HCT116 (cell line): ENCODE results near the gene FAM118A. TPM values are rescaled to one million over a fixed set of nuclear protein-coding genes. Genes with fewer than 3 reads are reported as not detected.

ENCODE experiments used
- ATAC-seq: fragments of 200-7000 bp; cut with Tn5 transposase; 2 replicates; pipeline ENCODE4 v1.9.1; 2020; ENCODE audit warnings: mild to moderate bottlenecking, moderate library complexity
- BruUV-seq: library from RNA; stranded (reverse); fragments of 400-500 nt; replicated peaks from 2 replicates; lab custom pipeline; 2021; lab: Mats Ljungman, UMichigan
- CTCF ChIA-PET: fragments of 300-600 bp; sonication (Branson Sonifier 250); formaldehyde crosslinking; loops from one replicate; lab custom pipeline; 2021; ENCODE audit warnings: antibody characterized with exemption; lab: Charles Lee
- POLR2A ChIA-PET: fragments of 300-600, 350-600 bp; sonication (Branson Sonifier 250); formaldehyde crosslinking; loops from one replicate; lab custom pipeline; 2021; ENCODE audit warnings: antibody characterized with exemption; lab: Charles Lee
- RAD21 ChIA-PET, 2 experiments: fragments of 300-600 bp; sonication (Branson Sonifier 250); formaldehyde crosslinking; loops; one replicate each; lab custom pipeline; 2023; ENCODE audit warnings: low total read pairs in 2 of 2; ENCODE audit not compliant: uncharacterized antibody in 2 of 2, unreplicated experiment in 2 of 2, low non-redundant PET in 1 of 2; lab: Charles Lee
- DNase-seq: peaks from one replicate; pipeline ENCODE4 v3.0.0-alpha.2; 2010; ENCODE audit warnings: low read depth, low spot score
- H2AFZ ChIP-seq: fragments of 200-600 bp; shearing (Covaris generic), sonication (generic); 2 replicates; pipeline ENCODE4 v1.6.1; 2017; ENCODE audit warnings: low read depth, mixed run types, mixed read lengths, antibody characterized with exemption, low read length; ENCODE audit not compliant: poor library complexity, severe bottlenecking
- H3K27ac ChIP-seq: 2 replicates; pipeline ENCODE4 v1.5.1; 2012; ENCODE audit warnings: low read depth, low read length
- H3K27me3 ChIP-seq: fragments of 200-600 bp; sonication (generic); 2 replicates; pipeline ENCODE4 v1.6.1; 2016; ENCODE audit warnings: mixed run types, low read length, mixed read lengths; ENCODE audit not compliant: insufficient read depth
- H3K36me3 ChIP-seq, 2 experiments: fragments of 200-500 bp in 1 of 2; fragments of 200-600 bp in 1 of 2; sonication (Bioruptor generic) in 1 of 2; sonication (generic) in 1 of 2; 2 replicates each; pipeline versions ENCODE4 v1.5.1 to v1.6.1; 2014 to 2016; ENCODE audit warnings: low read length in 2 of 2, inconsistent platforms in 1 of 2, mixed read lengths in 1 of 2, mixed run types in 1 of 2; ENCODE audit not compliant: insufficient read depth in 2 of 2, control insufficient read depth in 1 of 2
- H3K4me1 ChIP-seq, 2 experiments: fragments of 200-600 bp in 1 of 2; sonication (generic) in 1 of 2; 2 replicates each; pipeline versions ENCODE4 v1.5.1 to v1.6.1; 2012 to 2017; ENCODE audit warnings: low read length in 2 of 2, inconsistent platforms in 1 of 2, mild to moderate bottlenecking in 1 of 2, mixed read lengths in 1 of 2, mixed run types in 1 of 2, moderate library complexity in 1 of 2; ENCODE audit not compliant: insufficient read depth in 2 of 2, control insufficient read depth in 1 of 2
- H3K4me2 ChIP-seq: fragments of 200-600 bp; sonication (generic); 2 replicates; pipeline ENCODE4 v1.6.1; 2017; ENCODE audit warnings: mixed run types, low read length, mixed read lengths
- H3K4me3 ChIP-seq, 2 experiments: fragments of 200-600 bp in 1 of 2; sonication (generic) in 1 of 2; replicated peaks in 1 of 2; 2 replicates each; pipeline ENCODE4 v1.5.1; 2011 to 2016; ENCODE audit warnings: low read length in 2 of 2, control low read depth in 1 of 2, low read depth in 1 of 2, mild to moderate bottlenecking in 1 of 2, mixed read lengths in 1 of 2, mixed run types in 1 of 2
- H3K79me2 ChIP-seq: fragments of 200-600 bp; sonication (generic); 2 replicates; pipeline ENCODE4 v1.6.1; 2017; ENCODE audit warnings: mild to moderate bottlenecking, mixed run types, low read length, moderate library complexity, mixed read lengths; ENCODE audit not compliant: insufficient read depth
- H3K9ac ChIP-seq: fragments of 200-600 bp; sonication (generic); 2 replicates; pipeline ENCODE4 v1.6.1; 2016; ENCODE audit warnings: low read length, mixed read lengths
- H3K9me2 ChIP-seq: fragments of 200-600 bp; sonication (generic), shearing (Covaris generic); 2 replicates; pipeline ENCODE4 v1.6.1; 2017; ENCODE audit warnings: mixed run types, mild to moderate bottlenecking, moderate library complexity; ENCODE audit not compliant: insufficient read depth
- H3K9me3 ChIP-seq, 2 experiments: fragments of 200-500 bp in 1 of 2; fragments of 200-600 bp in 1 of 2; sonication (Bioruptor generic) in 1 of 2; sonication (generic) in 1 of 2; 2 replicates each; pipeline ENCODE4 v1.6.1; 2014 to 2017; ENCODE audit warnings: low read length in 2 of 2, mixed read lengths in 2 of 2, inconsistent platforms in 1 of 2, low read depth in 1 of 2, mild to moderate bottlenecking in 1 of 2, mixed run types in 1 of 2, moderate library complexity in 1 of 2; ENCODE audit not compliant: control insufficient read depth in 1 of 2, insufficient read depth in 1 of 2
- H4K20me1 ChIP-seq: fragments of 200-600 bp; sonication (generic), shearing (Covaris generic); 2 replicates; pipeline ENCODE4 v1.6.1; 2017; ENCODE audit warnings: mixed run types, mild to moderate bottlenecking, moderate library complexity; ENCODE audit not compliant: insufficient read depth
- CBX3 ChIP-seq: IDR thresholded peaks from 2 replicates; pipeline ENCODE4 v1.6.1; 2012; ENCODE audit warnings: low read depth
- CEBPB ChIP-seq: IDR thresholded peaks from 2 replicates; pipeline ENCODE4 v1.6.1; 2012; ENCODE audit warnings: low read depth
- ELF1 ChIP-seq: IDR thresholded peaks from 2 replicates; pipeline ENCODE4 v1.6.1; 2012; ENCODE audit warnings: low read depth, borderline replicate concordance
- EZH2 ChIP-seq: fragments of 200-600 bp; sonication (generic); IDR thresholded peaks from 2 replicates; pipeline ENCODE4 v1.6.1; 2017; ENCODE audit warnings: antibody characterized with exemption, mixed run types
- EZH2phosphoT487 ChIP-seq: fragments of 200-600 bp; IDR thresholded peaks from 2 replicates; pipeline ENCODE4 v1.6.1; 2018; ENCODE audit warnings: antibody characterized with exemption, borderline replicate concordance
- FOSL1 ChIP-seq: IDR thresholded peaks from 2 replicates; pipeline ENCODE4 v1.6.1; 2012; ENCODE audit warnings: low read depth
- POLR2A ChIP-seq: IDR thresholded peaks from 2 replicates; pipeline ENCODE4 v1.7.0; 2011; ENCODE audit warnings: borderline replicate concordance; ENCODE audit not compliant: insufficient read depth, insufficient read length; ENCODE audit errors: extremely low read depth
- RAD21 ChIP-seq: IDR thresholded peaks from 2 replicates; pipeline ENCODE4 v1.6.1; 2012; ENCODE audit warnings: low read depth, mild to moderate bottlenecking
- SRF ChIP-seq: IDR thresholded peaks from 2 replicates; pipeline ENCODE4 v1.6.1; 2012; ENCODE audit warnings: low read depth
- TCF7L2 ChIP-seq: IDR thresholded peaks from 2 replicates; pipeline ENCODE4 v1.7.0; 2011; ENCODE audit warnings: borderline replicate concordance, inconsistent platforms; ENCODE audit not compliant: insufficient read depth, insufficient read length; ENCODE audit errors: extremely low read depth
- ZFX ChIP-seq: fragments of 450-650 bp; IDR thresholded peaks from 2 replicates; pipeline ENCODE4 v1.6.1; 2017
- ZNF274 ChIP-seq: fragments of 200-500 bp; sonication (Bioruptor generic); IDR thresholded peaks from 2 replicates; pipeline ENCODE4 v1.6.1; 2014; ENCODE audit warnings: mild to moderate bottlenecking, low read depth, low read length, inconsistent platforms
- intact Hi-C: fragments of 100-400 bp; cut with micrococcal nuclease; formaldehyde crosslinking; loops from 2 replicates; pipeline ENCODE4 v1.10.0; 2022
- total RNA-seq: library from RNA; stranded (reverse); gene quantifications from one replicate; pipeline ENCODE4 v1.2.1, GENCODE V29; 2021; ENCODE audit not compliant: unreplicated experiment

Gene FAM118A
- total RNA-seq, 1 experiment from 2014 or later, result 43.2 TPM

DNA sequence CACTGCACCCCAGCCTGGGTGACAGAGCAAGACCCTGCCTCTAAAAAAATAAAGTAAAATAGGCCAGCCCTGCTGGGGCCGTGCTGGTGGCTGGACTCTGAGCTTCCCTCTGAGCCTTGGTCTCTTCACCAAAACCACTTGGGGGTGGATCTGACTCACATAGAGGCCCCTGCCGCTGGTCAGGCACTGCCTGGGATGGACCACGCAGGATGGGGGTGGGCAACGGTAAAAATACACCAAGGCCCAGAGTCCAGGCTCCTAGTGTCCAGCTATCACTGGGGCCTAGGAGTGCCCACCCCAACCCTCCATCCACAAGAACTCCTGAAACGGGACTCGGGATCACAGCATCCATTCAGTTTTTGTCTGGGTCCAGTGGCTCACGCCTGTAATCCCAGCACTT is 37.2 kb upstream of the FAM118A start:
- POLR2A ChIA-PET, result interaction anchor here (0.9 kb wide), 1 partner anchor 10 kb away, joined by 3 read pairs; no protein-coding TSS in a partner anchor

GRCh38 chr22:45273452-45274075 is 36.2 kb upstream of the FAM118A start:
- Histone ChIP-seq H3K79me2 (no peaks in the 10 kb centered on the region), H3K9me2 (no peaks in the 10 kb centered on the region), H3K36me3 (no peaks in the 10 kb centered on the region), H3K9me3 (no peaks in the 10 kb centered on the region), H2AFZ (no peak overlapping the region), H4K20me1 (no peaks in the 10 kb centered on the region), H3K27ac (no peak overlapping the region), H3K4me3 (no peak overlapping the region), H3K4me1 (peaks cover 6 to 10% of the 10 kb centered on the region in 2 experiments), H3K4me2 (no peak overlapping the region), H3K9ac (no peak overlapping the region), H3K27me3 (no peaks in the 10 kb centered on the region)
- ATAC-seq, result no peak
- intact Hi-C loops, result no loop called here
- ChIA-PET POLR2A (no interaction called here), RAD21 (no interaction called here), CTCF (no interaction called here)
- no peak for DNase-seq
- TF ChIP-seq SRF (no peak), CEBPB (no peak), POLR2A (no peak), FOSL1 (no peak), ZNF274 (no peak), EZH2 (no peak), RAD21 (no peak), TCF7L2 (no peak), EZH2phosphoT487 (no peak), ZFX (no peak), CBX3 (no peak)
- BruUV-seq, result no TSS peak

More for the DNA sequence above, 37.2 kb upstream of the FAM118A start:
- Histone ChIP-seq H2AFZ (no peak overlapping the region), H3K27me3 (no peaks in the 10 kb centered on the region), H3K27ac (no peak overlapping the region), H3K9ac (no peak overlapping the region), H3K9me2 (no peaks in the 10 kb centered on the region), H3K4me3 (no peak overlapping the region), H3K4me1 (peaks cover 6 to 11% of the 10 kb centered on the region in 2 experiments), H3K9me3 (no peaks in the 10 kb centered on the region), H4K20me1 (no peaks in the 10 kb centered on the region), H3K36me3 (no peaks in the 10 kb centered on the region), H3K79me2 (no peaks in the 10 kb centered on the region)
- BruUV-seq, result no TSS peak
- DNase-seq (no peak), ATAC-seq (no peak)
- ChIA-PET CTCF (interaction anchor here (1.7 kb wide), 1 partner anchor 169 kb away, joined by 5 read pairs; no protein-coding TSS in a partner anchor), RAD21 (no interaction called here)
- TF ChIP-seq FOSL1, result no peak
- TF ChIP-seq ELF1, result no peak
- TF ChIP-seq CBX3, result no peak
- TF ChIP-seq CEBPB, result no peak
- TF ChIP-seq, all 23 proteins: peak for 0
- no peak overlapping the region for H3K4me2 ChIP-seq
- intact Hi-C loops, result no loop called here
